NCI-H187 treated with DMSO at 0.1 percent for 48 hours (cell line): ENCODE measurements around the gene FLII.
"Not testable (repeated sequence)": the region's sequence is repeated elsewhere in the genome, so short reads cannot be mapped to it uniquely, and the experiment has no call there.

ENCODE experiments used
- DNase-seq: peaks from one replicate; lab custom pipeline; 2025; lab: John Stamatoyannopoulos, UW

FLII gene

DNA sequence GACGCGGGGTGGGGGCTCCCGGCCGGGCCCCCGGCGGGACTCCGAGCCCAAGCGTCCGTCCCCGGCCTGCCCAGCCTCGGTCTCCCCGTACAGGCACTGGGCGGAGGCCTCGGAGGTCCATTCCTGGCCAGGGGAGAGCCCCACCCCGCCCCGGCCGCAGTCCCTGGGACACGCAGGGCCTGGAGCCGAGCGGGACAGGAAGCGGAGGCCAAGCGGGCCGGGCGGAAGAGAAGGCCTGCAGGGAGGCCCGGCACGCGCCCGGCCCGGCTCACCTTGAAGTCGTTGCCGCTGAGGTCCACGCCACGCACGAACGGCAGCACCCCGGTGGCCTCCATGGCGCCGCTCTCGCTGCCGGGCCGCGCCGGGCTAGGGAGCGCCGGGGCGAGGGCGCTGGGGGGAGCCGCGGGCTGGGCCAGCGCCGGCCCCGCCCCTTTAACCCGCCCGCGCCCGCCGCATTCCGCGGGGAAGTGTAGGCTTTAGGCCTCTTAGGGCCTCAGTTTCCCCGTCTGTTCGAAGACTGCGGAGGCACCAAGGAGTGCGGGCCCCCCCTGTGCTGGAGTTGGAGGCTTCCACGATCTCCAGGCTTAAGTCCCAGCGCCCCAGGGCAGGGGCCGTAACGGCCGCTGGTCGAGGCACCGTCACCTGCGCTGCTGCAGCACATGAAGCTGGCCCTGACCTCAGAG, at the start of gene FLII:
FLII (minus strand) TSS at position 383 of the 683 bp plus-strand sequence; CDS start at position 335, 48 bp downstream.
- DNase-seq = no peak

DNA sequence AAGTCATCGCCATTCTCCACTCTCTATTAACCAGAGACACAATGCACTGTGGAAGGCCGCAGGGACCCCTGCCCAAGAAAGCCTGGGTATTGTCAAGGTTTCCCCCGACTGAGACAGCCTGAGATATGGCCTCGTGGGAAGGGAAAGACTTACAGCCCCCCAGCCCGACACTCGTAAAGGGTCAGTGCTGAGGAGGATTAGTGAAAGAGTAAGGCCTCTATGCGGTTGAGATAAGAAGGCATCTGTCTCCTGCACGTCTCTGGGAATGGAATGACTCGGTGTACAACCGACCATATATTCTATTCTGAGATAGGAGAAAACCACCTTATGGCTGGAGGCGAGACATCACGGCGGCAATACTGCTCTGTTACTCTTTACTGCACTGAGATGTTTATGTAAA, 44.7 kb upstream of the FLII start:
- DNase-seq = not testable (repeated sequence)

DNA sequence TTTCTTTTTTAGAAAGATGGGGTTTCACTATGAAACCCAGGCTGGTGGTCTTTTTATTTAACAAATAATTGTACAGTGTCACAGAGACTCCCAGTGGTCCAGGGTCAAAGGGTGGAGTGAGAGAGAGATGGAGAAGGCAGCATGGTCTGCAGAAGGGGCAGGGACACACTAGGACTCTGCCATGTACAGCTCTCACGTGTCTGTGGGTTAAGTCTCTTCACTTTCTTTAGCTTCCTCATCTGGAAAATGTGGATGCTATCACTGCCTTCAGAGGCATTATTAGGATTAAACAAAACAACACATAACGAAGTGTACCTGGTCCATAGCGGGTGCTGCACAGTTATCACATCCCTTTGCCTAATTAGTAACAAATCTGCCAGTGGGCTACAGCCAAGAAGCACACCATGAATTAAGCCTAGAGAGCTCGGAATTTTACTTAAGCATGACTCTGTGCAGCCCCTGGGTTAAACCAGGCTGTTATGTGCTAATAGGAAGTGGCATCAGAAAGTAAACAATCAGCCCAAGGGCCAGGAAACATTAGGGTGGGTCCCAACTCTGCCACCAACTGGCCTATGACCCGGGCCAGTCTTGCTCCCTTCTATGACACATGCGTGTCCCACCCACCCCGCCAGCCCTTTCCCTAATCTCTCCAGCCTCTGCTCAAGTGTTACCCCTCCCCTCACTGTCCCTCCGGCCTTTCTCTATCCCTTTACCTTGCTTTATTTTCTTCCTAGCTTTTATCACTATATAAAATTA, 42.4 kb upstream of the FLII start:
- no peak for DNase-seq

DNA sequence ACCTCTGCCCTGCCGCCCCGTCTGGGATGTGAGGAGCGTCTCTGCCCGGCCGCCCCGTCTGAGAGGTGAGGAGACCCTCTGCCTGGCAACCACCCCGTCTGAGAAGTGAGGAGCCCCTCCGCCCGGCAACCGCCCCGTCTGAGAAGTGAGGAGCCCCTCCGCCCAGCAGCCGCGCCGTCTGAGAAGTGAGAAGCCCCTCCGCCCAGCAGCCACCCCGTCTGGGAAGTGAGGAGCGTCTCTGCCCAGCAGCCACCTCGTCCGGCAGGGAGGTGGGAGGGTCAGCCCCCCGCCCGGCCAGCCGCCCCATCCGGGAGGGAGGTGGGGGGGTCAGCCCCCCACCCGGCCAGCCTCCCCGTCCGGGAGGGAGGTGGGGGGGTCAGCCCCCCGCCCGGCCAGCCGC, 39.5 kb upstream of the FLII start:
- not testable (repeated sequence) for DNase-seq

DNA sequence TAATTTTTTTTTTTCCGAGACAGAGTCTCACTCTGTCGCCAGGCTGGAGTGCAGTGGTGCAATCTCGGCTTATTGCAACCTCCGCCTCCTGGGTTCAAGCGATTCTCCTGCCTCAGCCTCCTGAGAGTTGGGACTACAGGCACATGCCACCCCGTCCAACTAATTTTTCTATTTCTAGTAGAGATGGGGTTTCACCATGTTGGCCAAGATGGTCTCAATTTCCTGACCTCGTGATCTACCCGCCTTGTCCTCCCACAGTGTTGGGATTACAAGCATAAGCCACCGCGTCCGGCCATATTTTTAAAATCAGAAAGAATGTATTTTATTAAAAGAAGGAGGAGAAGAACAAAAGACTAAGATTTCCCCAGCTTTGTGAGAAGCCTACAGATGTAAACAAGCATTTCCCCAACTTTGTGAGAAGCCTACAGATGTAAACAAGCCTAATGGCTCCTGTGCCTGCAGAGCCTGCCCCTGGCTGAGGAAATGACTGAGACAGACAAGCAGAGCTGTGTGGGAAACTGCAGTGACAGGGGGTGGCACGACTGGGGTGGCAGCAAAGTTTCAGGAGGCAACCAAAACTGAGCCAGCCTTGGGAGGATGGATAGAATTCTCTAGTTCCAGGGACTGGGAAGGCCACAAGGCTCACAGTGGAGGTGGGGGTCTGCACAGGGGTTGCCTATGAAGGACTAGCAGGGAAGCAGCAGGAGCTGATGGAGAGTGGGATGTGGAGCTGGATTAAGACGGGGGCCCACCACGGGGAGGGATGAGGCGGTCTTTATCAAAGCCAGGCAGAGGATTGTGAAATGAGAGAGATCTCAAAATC, 33.4 kb upstream of the FLII start:
- DNase-seq = no peak

DNA sequence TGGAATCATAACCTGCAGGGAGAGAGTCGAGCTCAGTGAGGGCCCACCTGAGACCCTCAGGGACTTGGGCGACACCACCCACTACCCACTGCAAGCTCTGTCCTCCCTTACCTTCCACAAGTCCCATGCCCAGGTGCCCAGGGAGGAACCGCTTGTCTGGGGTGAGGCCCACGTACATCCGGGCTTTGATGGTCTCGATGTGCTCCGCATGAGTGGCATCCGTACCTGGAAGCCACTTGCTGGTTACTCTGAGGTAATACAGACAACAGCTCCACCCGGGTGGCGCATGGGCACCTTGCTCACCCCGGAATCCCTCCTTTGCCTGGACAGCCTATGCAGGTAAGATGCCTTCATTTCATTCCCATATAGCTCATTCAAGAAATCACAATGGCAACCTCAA, 26.8 kb upstream of the FLII start:
- DNase-seq = no peak

DNA sequence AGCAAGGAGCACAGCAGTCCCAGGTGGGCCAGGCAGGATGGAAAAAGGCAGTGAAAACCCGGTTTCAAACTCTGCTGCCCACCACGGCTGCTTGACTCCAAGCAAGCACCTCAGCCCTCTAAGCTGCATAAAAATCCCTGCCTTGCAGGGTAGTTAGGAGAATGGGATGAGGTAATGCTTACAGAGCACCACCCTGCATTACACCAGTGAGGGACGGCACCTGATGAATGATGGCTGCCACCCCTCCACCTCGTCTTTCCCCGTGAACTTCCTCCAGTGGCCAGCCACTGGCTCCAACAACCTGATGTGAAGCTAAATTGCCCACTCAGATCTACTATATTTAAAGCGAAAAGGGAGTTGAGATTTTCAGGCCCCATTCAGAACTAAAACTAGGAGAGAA, 23.2 kb upstream of the FLII start:
- DNase-seq = no peak

DNA sequence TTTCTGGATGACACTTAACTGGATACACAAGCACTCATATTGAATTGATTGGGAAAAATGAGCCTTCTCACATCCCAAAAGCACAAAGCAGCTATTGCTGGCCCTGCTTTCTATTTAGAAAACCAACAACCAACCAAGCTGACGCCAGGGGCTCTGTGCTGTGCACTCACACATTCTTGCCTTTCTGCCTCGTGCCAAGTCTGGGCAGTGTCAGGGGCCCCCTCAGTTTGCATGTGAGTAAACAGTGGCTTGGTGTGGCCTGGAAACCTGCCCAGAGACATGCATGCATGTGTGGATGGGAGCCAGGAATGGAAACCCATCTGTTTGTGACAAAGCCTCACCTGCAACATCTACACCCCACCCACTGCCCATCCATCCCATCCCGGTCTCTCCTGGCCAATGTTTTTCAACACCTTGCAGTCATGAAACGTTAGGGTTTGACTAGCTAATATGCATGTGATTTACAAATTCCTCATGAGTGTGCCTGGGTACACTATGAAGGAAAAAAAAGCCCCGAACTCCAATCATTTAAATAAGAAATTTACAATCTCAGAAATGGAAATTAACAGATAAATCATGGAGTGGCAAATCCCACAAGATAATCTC, 22.3 kb upstream of the FLII start:
- no peak for DNase-seq

DNA sequence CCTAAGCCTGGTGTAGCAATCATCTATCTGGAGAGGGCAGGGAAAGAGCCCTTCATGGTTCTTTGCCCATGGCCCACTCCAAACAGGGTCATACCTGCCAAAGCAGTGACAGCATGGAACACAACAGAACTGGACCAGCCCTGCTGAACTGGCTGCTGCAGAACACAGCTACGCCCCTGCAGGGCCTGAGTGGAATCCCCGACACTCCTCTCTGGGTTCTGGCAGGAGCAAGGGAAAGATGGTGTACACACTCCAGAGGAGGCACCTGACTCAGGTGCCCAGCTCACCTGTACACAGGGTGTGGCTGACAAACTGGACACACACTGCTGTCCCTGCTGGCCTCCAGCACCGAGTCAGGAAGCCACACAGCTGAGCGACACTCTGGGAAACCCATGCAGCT, 21.7 kb upstream of the FLII start:
- no peak for DNase-seq

DNA sequence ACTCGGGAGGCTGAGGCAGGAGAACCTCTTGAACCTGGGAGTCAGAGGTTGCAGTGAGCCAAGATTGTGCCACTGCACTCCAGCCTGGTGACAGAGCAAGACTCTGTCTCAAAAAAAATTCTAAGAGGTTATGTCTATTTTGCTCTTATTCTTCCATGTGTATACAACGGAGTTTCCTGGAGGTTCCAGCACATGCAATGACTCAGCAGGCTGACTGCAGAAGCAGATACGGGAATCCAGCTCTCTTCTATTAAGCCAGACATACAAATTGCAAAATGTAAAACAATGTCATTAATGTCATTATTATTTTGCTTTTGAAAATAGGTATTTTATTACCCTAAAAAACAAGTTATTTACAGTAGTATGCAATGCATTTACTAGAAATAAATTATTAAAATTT, 20.3 kb upstream of the FLII start:
- DNase-seq = no peak

DNA sequence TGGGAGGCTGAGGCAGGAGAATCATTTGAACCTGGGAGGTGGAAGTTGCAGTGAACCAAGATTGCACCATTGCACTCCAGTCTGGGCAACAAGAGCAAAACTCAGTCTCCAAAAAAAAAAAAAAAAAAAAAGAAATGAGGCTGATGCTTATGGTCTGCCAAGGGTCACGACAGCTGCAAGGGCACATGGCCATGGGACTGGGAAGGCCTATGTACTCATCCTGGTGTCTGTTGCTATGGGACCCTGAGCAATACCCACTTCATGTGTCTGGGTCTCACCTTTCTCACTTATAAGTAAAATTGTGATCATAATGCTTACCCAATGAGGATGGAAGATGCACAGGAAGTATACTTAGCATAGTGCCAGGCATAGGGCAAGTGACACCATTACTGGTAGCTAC, 18.5 kb upstream of the FLII start:
- DNase-seq = no peak

DNA sequence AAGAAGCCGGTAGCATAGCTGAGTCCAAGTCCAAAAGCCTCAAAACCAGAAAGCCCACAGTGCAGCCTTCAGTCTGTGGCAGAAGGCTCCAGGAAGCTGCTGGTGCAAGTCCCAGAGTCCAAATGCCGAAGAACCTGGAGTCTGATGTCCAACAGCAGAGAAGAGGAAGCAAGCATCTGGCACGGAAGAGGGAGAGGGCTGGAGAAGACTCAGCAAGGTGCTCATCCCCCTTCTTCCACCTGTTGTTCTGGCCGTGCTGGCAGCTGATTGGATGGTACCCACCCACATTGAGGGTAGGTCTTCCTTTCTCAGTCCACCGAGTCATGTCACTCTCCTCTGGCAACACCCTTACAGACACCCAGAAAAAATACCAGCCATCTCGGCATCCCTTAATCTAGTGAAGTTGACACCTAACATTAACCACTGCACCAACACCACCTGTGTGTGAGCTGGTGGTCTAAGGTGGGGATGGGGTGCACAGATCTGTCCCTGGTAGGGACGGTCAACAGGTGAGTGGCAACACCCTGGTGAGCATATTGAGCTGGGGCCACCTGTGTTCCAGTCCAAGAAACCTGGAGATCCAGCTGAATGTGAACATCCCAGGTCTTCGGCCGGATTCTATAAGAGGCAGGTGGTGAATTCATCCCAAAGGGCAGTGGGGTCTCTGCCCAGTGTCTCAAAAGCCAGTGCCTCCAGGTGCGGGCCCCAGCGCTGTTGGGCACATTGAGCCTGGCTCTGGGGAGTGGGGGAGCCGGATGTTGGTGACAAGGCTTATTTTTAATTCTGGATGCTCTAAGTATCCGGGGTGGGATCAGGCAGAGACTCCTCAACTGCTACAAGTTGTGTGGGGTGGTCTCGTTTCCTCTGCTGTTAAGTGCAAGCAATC, 11.8 kb upstream of the FLII start:
- DNase-seq = no peak

DNA sequence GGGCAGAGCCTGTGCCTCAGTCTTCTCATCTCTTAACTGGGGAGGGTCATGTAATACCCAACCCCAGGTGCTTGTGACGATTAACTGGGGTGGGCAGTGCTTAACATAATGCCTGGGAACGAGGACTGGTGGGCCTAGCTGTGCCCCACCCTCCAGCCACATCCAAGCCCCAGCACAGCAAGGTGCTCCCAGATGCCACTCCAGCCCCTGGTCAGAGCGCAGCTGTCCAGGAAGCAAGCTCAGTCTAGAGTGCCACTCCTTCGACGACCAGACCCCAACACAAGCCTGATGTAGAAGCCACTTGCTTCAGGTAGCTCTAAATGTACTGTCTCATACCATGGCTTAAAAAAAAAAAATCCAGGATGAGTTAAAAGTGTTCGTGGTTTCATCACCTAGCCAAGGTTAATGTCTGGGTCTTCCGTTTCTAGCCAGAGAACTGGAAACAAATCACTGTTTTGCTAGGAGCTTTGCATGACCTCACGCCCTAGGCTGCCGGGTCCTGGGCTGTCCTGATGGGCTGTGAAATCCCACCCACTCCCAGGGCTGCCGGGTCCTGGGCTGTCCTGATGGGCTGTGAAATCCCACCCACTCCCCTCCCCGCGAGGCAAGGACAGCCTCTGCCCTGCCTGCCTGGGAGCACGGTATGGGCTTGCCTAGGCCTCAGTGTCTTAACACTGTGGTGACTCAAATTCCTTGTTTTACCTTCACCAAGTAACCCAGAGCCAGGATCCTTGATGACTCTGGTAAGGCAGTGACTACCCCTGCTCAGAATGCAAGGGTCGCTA, 9.6 kb upstream of the FLII start:
- no peak for DNase-seq

DNA sequence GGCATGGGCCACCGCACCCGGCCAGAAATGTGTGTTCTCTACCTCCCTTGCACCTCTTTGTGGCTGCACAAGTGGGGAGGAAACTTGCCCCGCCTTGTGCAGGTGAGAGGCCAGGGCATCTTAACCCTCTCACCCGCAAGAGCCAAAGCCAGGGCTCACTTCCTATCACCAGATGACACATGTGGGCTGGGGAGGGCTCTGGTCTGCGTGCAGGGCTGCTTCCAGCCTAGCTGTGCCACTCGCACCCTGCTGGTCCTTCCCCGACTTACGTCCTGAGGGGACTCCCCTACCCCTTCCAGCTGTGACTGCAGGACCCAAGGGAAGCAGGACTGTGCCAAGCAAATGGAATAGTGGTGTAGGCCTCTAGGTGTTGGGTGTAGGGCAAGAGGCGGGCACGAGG, 8.8 kb upstream of the FLII start:
- no peak for DNase-seq

DNA sequence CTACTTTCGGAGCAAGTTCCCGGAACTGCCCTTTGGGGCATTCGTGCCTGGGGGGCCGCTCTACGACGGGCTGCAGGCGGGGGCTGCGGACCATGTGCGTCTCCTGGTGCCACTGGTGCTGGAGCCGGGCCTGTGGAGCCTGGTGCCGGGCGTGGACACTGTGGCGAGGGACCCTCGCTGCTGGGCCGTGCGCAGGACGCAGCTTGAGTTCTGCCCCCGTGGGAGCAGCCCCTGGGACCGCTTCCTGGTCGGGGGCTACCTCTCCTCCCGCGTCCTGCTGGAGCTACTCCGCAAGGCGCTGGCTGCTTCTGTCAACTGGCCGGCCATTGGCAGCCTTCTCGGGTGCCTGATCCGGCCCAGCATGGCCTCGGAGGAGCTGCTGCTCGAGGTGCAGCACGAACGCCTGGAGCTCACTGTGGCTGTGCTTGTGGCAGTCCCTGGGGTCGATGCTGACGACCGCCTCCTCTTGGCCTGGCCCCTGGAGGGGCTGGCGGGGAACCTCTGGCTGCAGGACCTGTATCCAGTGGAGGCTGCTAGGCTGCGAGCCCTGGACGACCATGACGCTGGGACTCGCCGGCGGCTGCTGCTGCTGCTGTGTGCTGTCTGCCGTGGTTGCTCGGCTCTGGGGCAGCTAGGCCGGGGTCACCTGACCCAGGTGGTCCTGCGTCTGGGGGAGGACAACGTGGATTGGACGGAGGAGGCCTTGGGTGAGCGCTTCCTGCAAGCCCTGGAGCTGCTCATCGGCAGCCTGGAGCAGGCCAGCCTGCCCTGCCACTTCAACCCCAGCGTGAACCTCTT, 5.5 kb upstream of the FLII start:
- no peak for DNase-seq

DNA sequence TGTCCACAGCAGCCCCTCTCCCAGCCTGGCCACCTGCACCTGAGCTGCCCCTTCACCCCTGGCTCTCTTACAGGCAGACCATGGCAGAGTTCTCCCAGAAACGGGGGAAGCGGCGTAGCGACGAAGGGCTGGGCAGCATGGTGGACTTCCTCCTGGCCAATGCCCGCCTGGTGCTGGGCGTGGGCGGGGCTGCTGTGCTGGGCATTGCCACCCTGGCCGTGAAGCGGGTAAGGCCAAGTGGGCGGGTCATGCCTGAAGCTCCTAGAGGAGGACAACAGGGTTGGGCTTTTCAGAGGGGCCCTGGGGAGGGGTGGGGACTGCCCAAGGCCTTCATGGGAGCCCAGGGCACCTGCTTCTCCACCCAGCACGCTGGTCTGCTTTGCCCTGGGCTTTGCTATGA, 4.1 kb upstream of the FLII start:
- no peak for DNase-seq

DNA sequence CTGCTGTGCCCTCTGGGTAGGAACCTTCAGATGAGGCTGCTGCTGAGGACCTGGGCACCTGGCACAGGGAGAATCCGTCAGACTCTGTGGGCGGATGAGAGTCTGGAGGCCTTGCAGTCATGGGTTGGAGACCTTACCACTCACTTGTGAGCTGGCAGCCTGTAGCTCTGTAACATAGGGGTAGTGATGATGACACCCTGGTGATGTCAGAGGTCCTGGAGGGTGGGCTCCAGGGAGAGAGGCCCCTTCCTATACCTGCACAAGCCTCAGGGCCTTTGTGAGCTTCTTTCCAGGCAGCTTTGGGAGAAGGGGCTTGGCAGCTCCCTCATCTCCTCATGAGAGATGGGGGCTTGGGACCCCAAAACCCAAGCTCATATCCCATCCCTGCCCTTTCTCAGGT, 3.6 kb upstream of the FLII start:
- no peak for DNase-seq

DNA sequence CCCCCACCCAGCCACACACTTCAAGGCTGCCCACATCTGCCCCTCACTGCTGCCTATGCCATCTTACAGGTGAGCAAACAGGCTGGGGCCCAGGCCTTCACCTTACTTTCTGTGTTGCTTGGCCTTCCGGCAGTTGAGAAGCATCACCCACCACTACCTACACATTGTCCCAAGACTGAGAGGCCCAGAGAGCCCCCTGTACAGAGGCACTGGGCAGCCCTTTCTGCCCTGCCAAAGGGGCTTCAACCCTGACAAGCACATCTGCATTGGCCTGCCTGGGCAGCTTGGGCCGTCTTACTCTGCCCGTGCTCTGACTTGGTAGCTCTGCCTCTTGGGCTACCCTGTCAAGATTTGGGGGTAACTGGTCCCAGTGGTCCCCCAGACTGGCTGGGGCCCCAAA, 3.1 kb upstream of the FLII start:
- no peak for DNase-seq

DNA sequence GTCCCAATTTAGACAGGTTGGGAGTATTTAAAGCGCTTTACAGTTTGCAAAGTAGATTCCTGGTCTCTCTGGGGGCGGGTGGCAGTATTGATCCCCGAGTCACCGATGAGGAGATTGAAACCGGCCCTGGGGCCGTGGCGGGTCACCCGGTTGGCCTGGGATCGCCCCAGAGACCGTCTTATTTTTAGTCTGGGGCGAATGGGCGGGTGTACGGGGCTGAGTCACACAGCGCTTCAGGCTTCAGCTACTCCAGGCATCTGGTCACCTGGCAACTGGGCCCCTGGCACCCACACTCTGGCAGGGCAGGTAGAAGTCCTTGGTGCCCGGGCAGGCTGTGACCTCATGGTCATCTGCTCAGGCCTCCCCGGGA, 2.6 kb upstream of the FLII start:
- DNase-seq = no peak
